Esophagus squamous epithelium (tissue), 5 donors: Measurements from ENCODE around the gene COL4A3. TPM values are rescaled to one million over a fixed set of nuclear protein-coding genes. Genes with fewer than 3 reads are reported as not detected.

Source experiments
- DNase-seq: peaks from one replicate; lab custom pipeline; 2025; lab: John Stamatoyannopoulos, UW
- H3K27ac ChIP-seq, 4 donors: fragments of 200-600 bp; sonication (generic); one replicate each; pipeline ENCODE4 v1.5.1; 2016 to 2019; ENCODE audit warnings: mild to moderate bottlenecking in 1 of 4
- H3K27me3 ChIP-seq, 4 donors: fragments of 200-600 bp; sonication (generic); 1 replicate in 3 of 4; 2 replicates in 1 of 4; pipeline versions ENCODE4 v1.5.1 to v1.6.0; 2017 to 2021; ENCODE audit warnings: antibody characterized with exemption in 1 of 4
- H3K36me3 ChIP-seq, 3 donors: fragments of 200-600 bp; sonication (generic); one replicate each; pipeline ENCODE4 v1.5.1; 2016 to 2019
- H3K4me1 ChIP-seq, 3 donors: fragments of 200-600 bp; sonication (generic); one replicate each; pipeline ENCODE4 v1.5.1; 2017 to 2019
- H3K4me3 ChIP-seq, 4 donors: fragments of 200-600 bp; sonication (generic); 1 replicate in 3 of 4; 2 replicates in 1 of 4; pipeline ENCODE4 v1.5.1; 2016 to 2019; ENCODE audit warnings: mild to moderate bottlenecking in 2 of 4, moderate library complexity in 1 of 4
- H3K9me3 ChIP-seq, 3 donors: fragments of 200-600 bp; sonication (generic); one replicate each; pipeline ENCODE4 v1.5.1; 2016 to 2019
- CTCF ChIP-seq, 6 experiments: fragments of 450-650 bp in 4 of 6; fragments of 200-600 bp in 2 of 6; sonication (generic) in 2 of 6; IDR thresholded peaks; one replicate each; pipeline ENCODE4 v1.5.1; 2016 to 2019; ENCODE audit warnings: antibody characterized with exemption in 6 of 6, mild to moderate bottlenecking in 4 of 6, moderate library complexity in 4 of 6
- POLR2A ChIP-seq, 4 donors: fragments of 450-650 bp; IDR thresholded peaks; one replicate each; pipeline ENCODE4 v1.6.1; 2017; ENCODE audit warnings: antibody characterized with exemption in 4 of 4, mild to moderate bottlenecking in 4 of 4, moderate library complexity in 3 of 4
- WGBS, 2 donors: methylation state at CpG; one replicate each; pipeline ENCODE4 v1.1.5; 2018; 5-methylcytosine and 5-hydroxymethylcytosine counted together
- intact Hi-C: fragments of 100-400 bp; cut with DNase I; formaldehyde crosslinking; loops from one replicate; pipeline ENCODE4 v1.15.0; 2022
- total RNA-seq, 4 donors: library from RNA; depleted of rRNA; stranded (reverse); fragments of >200 nt; gene quantifications; one replicate each; pipeline ENCODE4 v1.1.0, GENCODE V29; 2016
- donor health status: DM: yes; HTN: yes; CAD: no.

The COL4A3 gene
- total RNA-seq, 4 donors from 2014 or later = 0.11 to 2.5 (median 0.38) TPM

- Histone ChIP-seq H3K27ac (no peak overlapping the region), H3K36me3 (no peaks in the 10 kb centered on the region), H3K27me3 (peaks cover 0 to 11% (median 0%) of the 10 kb centered on the region in 4 donors), H3K9me3 (no peaks in the 10 kb centered on the region), H3K4me1 (no peaks in the 10 kb centered on the region), H3K4me3 (no peak overlapping the region)
- TF ChIP-seq CTCF (IDR thresholded peaks at IDR 0.05) = no peak
- TF ChIP-seq POLR2A (IDR thresholded peaks at IDR 0.05) = no peak
- 87 to 88% methylated on average over 4 of the region's 4 CpGs for WGBS, 2 donors
- DNase-seq = no peak
- intact Hi-C loops = no loop called here
Observed at GRCh38 chr2:227204452-227204851, 40.0 kb downstream of the COL4A3 start.

GRCh38 chr2:227205701-227206100 is 41.3 kb downstream of the COL4A3 start:
- Histone ChIP-seq H3K9me3 (no peaks in the 10 kb centered on the region), H3K36me3 (no peaks in the 10 kb centered on the region), H3K27ac (no peak overlapping the region), H3K4me3 (no peak overlapping the region), H3K27me3 (peaks cover 0 to 11% (median 0%) of the 10 kb centered on the region in 4 donors), H3K4me1 (no peaks in the 10 kb centered on the region)
- DNase-seq = no peak
- WGBS, 2 donors = 46 to 67% methylated on average over 4 of the region's 4 CpGs
- TF ChIP-seq POLR2A (IDR thresholded peaks at IDR 0.05) (no peak), CTCF (IDR thresholded peaks at IDR 0.05) (no peak)
- intact Hi-C loops = no loop called here

GRCh38 chr2:227206406-227206805 is 42.0 kb downstream of the COL4A3 start:
- TF ChIP-seq CTCF (IDR thresholded peaks at IDR 0.05) (no peak), POLR2A (IDR thresholded peaks at IDR 0.05) (no peak)
- no peaks in the 10 kb centered on the region for H3K9me3 ChIP-seq
- H3K27ac ChIP-seq = no peak overlapping the region
- H3K27me3 ChIP-seq = peaks cover 0 to 11% (median 0%) of the 10 kb centered on the region in 4 donors
- no peaks in the 10 kb centered on the region for H3K4me1 ChIP-seq
- no peak for DNase-seq
- no peak overlapping the region for H3K4me3 ChIP-seq
- intact Hi-C loops = no loop called here
- WGBS, 2 donors = 85 to 91% methylated on average over 8 to 9 of the region's 9 CpGs
- no peaks in the 10 kb centered on the region for H3K36me3 ChIP-seq

- Histone ChIP-seq H3K36me3 (no peaks in the 10 kb centered on the region), H3K4me1 (no peaks in the 10 kb centered on the region), H3K9me3 (no peaks in the 10 kb centered on the region), H3K27me3 (peaks cover 0 to 11% (median 0%) of the 10 kb centered on the region in 4 donors), H3K27ac (no peak overlapping the region), H3K4me3 (no peak overlapping the region)
- intact Hi-C loops = no loop called here
- WGBS, 2 donors = 79 to 80% methylated on average over 1 to 2 of the region's 2 CpGs
- no peak for DNase-seq
- TF ChIP-seq CTCF (IDR thresholded peaks at IDR 0.05) (no peak), POLR2A (IDR thresholded peaks at IDR 0.05) (no peak)
Observed at GRCh38 chr2:227207573-227207972, 43.1 kb downstream of the COL4A3 start.

DNA sequence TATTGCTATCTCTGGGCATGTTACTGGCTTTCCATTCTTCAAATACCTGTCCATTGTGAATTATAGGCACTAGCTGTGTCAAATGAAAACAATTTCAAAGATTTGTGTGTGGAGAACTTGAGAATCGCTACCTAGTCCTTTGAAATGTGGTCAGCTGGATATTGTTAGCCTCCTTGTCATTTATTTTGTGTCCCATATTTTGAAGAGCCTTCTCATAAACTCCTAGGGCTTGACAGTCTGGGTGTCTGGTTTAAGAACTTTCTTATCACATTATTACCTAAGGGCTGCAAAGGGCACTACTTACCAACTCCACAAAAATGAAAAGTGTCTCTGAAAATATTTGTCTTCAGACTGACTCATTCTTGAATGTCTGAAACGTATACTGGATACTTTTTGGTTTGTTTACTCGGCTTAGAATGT is 50.2 kb downstream of the COL4A3 start:
- Histone ChIP-seq H3K4me3 (no peak overlapping the region), H3K27me3 (no peaks in the 10 kb centered on the region), H3K4me1 (no peaks in the 10 kb centered on the region), H3K9me3 (no peaks in the 10 kb centered on the region), H3K36me3 (no peaks in the 10 kb centered on the region), H3K27ac (no peak overlapping the region)
- intact Hi-C loops = no loop called here
- DNase-seq = no peak
- WGBS, 2 donors = 50 to 54% methylated on average over 3 of the region's 3 CpGs
- TF ChIP-seq POLR2A (IDR thresholded peaks at IDR 0.05) = no peak
- no peak for TF ChIP-seq CTCF (IDR thresholded peaks at IDR 0.05)
